Right lobe of liver (tissue), 6 donors: ENCODE measurements around the gene TBRG4. TPM values are rescaled to one million over a fixed set of nuclear protein-coding genes. Genes with fewer than 3 reads are reported as not detected.

ENCODE experiments used
- ATAC-seq, 4 donors: fragments of 200-7000 bp; cut with Tn5 transposase; one replicate each; pipeline ENCODE4 v1.9.1; 2020; ENCODE audit warnings: mild to moderate bottlenecking in 4 of 4, moderate library complexity in 4 of 4
- DNase-seq, 3 donors: peaks; one replicate each; pipeline ENCODE4 v3.0.0-alpha.2; 2020
- H3K27ac ChIP-seq, 3 donors: fragments of 200-600 bp; one replicate each; pipeline ENCODE4 v1.8.0; 2022
- H3K27me3 ChIP-seq, 2 donors: fragments of 200-600 bp; one replicate each; pipeline ENCODE4 v1.8.0; 2022
- H3K36me3 ChIP-seq, 4 donors: fragments of 200-600 bp; sonication (generic) in 1 of 4; one replicate each; pipeline versions ENCODE4 v1.5.1 to v1.8.0; 2017 to 2022; ENCODE audit warnings: control low read depth in 1 of 4
- H3K4me1 ChIP-seq, 4 donors: fragments of 200-600 bp; sonication (generic) in 1 of 4; one replicate each; pipeline versions ENCODE4 v1.5.1 to v1.8.0; 2017 to 2022; ENCODE audit warnings: control low read depth in 1 of 4
- H3K4me3 ChIP-seq, 3 donors: fragments of 200-600 bp; one replicate each; pipeline ENCODE4 v1.8.0; 2022
- H3K9me3 ChIP-seq, 4 donors: fragments of 200-600 bp; sonication (generic) in 1 of 4; one replicate each; pipeline versions ENCODE4 v1.5.1 to v1.8.0; 2017 to 2022; ENCODE audit warnings: control low read depth in 1 of 4
- CTCF ChIP-seq, 4 donors: fragments of 200-600 bp in 3 of 4; fragments of 450-650 bp in 1 of 4; IDR thresholded peaks; one replicate each; pipeline versions ENCODE4 v1.5.1 to v1.8.0; 2016 to 2022; ENCODE audit warnings: antibody characterized with exemption in 4 of 4, mild to moderate bottlenecking in 2 of 4
- POLR2A ChIP-seq: fragments of 450-650 bp; IDR thresholded peaks from one replicate; pipeline ENCODE4 v1.6.1; 2017; ENCODE audit warnings: antibody characterized with exemption, mild to moderate bottlenecking
- WGBS: methylation state at CpG from one replicate; pipeline ENCODE4 v1.1.6; 2018; ENCODE audit warnings: low coverage, low lambda C conversion rate; ENCODE audit not compliant: insufficient coverage; ENCODE audit errors: missing lambda C conversion rate; 5-methylcytosine and 5-hydroxymethylcytosine counted together
- intact Hi-C, 2 donors: fragments of 100-400 bp; cut with DNase I; formaldehyde crosslinking; loops; one replicate each; pipeline versions ENCODE4 v1.11.2 to v1.14.1; 2022
- total RNA-seq, 6 experiments: library from RNA; depleted of rRNA in 2 of 6; stranded (reverse); fragments of >200 nt in 2 of 6; fragmentation: NEBNext Ultra II Directional in 3 of 6; extraction: Animal tissue kit (Norgen Biotek cat#: 25700) in 3 of 6; gene quantifications; one replicate each; pipeline versions ENCODE4 v1.1.0 to v1.2.4, GENCODE V29; 2016 to 2023
- donor health status: DM: no; HTN: yes; CAD: no.
- donor health status: DM: no; HTN: no; CAD: no.
- donor health status: DM: no; HTN: no; CAD: no.
- donor health status: DM: no; HTN: yes; CAD: no.
- donor health status: DM: no; HTN: yes; CAD: no.

TBRG4 gene
- total RNA-seq, 6 experiments from 2014 or later, result 33.0 to 57.1 (median 41.7) TPM

- intact Hi-C loops, result no loop called here
These were observed 41.2 kb downstream of the TBRG4 start for GRCh38 chr7:45070254-45070642.

GRCh38 chr7:45069444-45070253, 41.8 kb downstream of the TBRG4 start:
- ATAC-seq, result no peak
- no peak overlapping the region for H3K27ac ChIP-seq
- intact Hi-C loops, result no loop called here
- peaks cover 0 to 72% (median 12%) of the 10 kb centered on the region in 4 donors for H3K36me3 ChIP-seq
- DNase-seq, result no peak
- no peak overlapping the region for H3K4me3 ChIP-seq
- 85% methylated on average over 5 of the region's 15 CpGs for WGBS
- H3K27me3 ChIP-seq, result no peaks in the 10 kb centered on the region
- TF ChIP-seq CTCF (IDR thresholded peaks at IDR 0.05) (no peak), POLR2A (no peak)
- no peaks in the 10 kb centered on the region for H3K4me1 ChIP-seq
- H3K9me3 ChIP-seq, result no peaks in the 10 kb centered on the region

More at GRCh38 chr7:45070254-45070642, 41.2 kb downstream of the TBRG4 start:
- Histone ChIP-seq H3K4me3 (no peak overlapping the region), H3K36me3 (peaks cover 0 to 74% (median 14%) of the 10 kb centered on the region in 4 donors), H3K27me3 (no peaks in the 10 kb centered on the region), H3K9me3 (no peaks in the 10 kb centered on the region), H3K27ac (no peak overlapping the region), H3K4me1 (no peaks in the 10 kb centered on the region)
- TF ChIP-seq POLR2A (no peak), CTCF (IDR thresholded peaks at IDR 0.05) (no peak)
- no peak for ATAC-seq
- DNase-seq, result no peak
- 80% methylated on average over 1 of the region's 1 CpG for WGBS

GRCh38 chr7:45068236-45069023, 43.1 kb downstream of the TBRG4 start:
- Histone ChIP-seq H3K4me3 (no peak overlapping the region), H3K4me1 (no peaks in the 10 kb centered on the region), H3K27me3 (no peaks in the 10 kb centered on the region), H3K9me3 (no peaks in the 10 kb centered on the region), H3K36me3 (peaks cover 0 to 70% (median 13%) of the 10 kb centered on the region in 4 donors), H3K27ac (no peak overlapping the region)
- ATAC-seq (peak in 1 of 4 donors; percentile 19), DNase-seq (no peak)
- WGBS, result 100% methylated on average over 2 of the region's 15 CpGs
- TF ChIP-seq POLR2A (no peak), CTCF (IDR thresholded peaks at IDR 0.05) (no peak)
- intact Hi-C loops, result no loop called here

- H3K4me3 ChIP-seq, result no peak overlapping the region
- ATAC-seq (no peak), DNase-seq (no peak)
- H3K27me3 ChIP-seq, result no peaks in the 10 kb centered on the region
- TF ChIP-seq POLR2A (no peak), CTCF (IDR thresholded peaks at IDR 0.05) (no peak)
- intact Hi-C loops, result no loop called here
- H3K4me1 ChIP-seq, result no peaks in the 10 kb centered on the region
- no peak overlapping the region for H3K27ac ChIP-seq
- peaks cover 0 to 62% (median 12%) of the 10 kb centered on the region in 4 donors for H3K36me3 ChIP-seq
- no peaks in the 10 kb centered on the region for H3K9me3 ChIP-seq
- WGBS, result 92% methylated on average over 2 of the region's 3 CpGs
These were observed 43.9 kb downstream of the TBRG4 start for GRCh38 chr7:45067582-45067981.
